Measurements from ENCODE around the gene POLA1.

The POLA1 gene, protein sequence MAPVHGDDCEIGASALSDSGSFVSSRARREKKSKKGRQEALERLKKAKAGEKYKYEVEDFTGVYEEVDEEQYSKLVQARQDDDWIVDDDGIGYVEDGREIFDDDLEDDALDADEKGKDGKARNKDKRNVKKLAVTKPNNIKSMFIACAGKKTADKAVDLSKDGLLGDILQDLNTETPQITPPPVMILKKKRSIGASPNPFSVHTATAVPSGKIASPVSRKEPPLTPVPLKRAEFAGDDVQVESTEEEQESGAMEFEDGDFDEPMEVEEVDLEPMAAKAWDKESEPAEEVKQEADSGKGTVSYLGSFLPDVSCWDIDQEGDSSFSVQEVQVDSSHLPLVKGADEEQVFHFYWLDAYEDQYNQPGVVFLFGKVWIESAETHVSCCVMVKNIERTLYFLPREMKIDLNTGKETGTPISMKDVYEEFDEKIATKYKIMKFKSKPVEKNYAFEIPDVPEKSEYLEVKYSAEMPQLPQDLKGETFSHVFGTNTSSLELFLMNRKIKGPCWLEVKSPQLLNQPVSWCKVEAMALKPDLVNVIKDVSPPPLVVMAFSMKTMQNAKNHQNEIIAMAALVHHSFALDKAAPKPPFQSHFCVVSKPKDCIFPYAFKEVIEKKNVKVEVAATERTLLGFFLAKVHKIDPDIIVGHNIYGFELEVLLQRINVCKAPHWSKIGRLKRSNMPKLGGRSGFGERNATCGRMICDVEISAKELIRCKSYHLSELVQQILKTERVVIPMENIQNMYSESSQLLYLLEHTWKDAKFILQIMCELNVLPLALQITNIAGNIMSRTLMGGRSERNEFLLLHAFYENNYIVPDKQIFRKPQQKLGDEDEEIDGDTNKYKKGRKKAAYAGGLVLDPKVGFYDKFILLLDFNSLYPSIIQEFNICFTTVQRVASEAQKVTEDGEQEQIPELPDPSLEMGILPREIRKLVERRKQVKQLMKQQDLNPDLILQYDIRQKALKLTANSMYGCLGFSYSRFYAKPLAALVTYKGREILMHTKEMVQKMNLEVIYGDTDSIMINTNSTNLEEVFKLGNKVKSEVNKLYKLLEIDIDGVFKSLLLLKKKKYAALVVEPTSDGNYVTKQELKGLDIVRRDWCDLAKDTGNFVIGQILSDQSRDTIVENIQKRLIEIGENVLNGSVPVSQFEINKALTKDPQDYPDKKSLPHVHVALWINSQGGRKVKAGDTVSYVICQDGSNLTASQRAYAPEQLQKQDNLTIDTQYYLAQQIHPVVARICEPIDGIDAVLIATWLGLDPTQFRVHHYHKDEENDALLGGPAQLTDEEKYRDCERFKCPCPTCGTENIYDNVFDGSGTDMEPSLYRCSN (N-terminal part only)

DNA sequence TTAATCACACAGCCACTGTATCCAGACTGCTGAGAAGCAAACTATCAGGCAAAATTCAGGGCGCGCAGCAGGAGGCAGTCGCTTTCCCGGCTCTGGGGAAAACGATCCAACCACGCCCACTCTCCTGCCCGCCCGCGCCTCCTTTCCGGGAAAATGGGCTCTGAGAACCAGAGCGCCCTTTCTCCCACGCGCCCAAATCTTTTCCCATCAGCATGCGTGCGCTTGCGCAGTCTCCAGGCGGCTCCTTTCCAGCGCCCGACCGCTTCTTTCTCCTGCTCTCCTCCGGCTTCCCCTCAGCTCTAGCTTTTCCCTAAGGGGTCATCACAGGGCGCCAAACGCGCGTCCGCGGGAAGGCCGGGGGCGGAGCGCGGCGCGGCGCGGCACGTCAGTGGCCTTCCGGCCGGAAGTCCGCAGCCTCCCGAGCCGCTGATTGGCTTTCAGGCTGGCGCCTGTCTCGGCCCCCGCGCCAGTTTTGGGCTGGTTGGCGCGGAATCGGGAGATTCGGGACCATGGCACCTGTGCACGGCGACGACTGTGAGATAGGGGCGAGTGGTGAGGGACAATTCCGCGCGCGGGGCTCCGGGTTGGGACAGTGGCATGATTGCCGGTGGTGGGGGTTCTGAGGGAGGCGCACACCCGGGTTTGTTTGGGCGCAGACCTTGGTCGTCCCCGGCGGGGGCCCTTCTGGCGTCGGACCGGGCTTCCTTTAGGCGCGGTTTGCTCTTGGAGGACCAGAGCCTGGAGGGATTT is at the start of gene POLA1:
TSS of gene POLA1 (plus strand) at position 466 of the 750 bp plus-strand sequence. CDS start at position 510, 44 bp downstream.
- H3K36me3 ChIP-seq (ENCODE audit: control insufficient read depth in 2 of 2, insufficient read depth in 1 of 2, low read length in 2 of 2) = peaks cover 0 to 11% of the 10 kb centered on the region in 2 experiments; a peak in 2 of 3 replicates
- peak within 1 kb of the TSS; percentile 83 for H3K27ac ChIP-seq (ENCODE audit: extremely low read depth, low read depth, low read length)
- POLR2A ChIA-PET = no interaction called here
- CTCF ChIA-PET = no interaction called here
- no peaks in the 10 kb centered on the region for H3K9me3 ChIP-seq (ENCODE audit: control insufficient read depth, insufficient read depth, low read depth, low read length)
- peaks cover 3% of the 10 kb centered on the region; the same call in 1 of the 2 replicates for H3K4me1 ChIP-seq (ENCODE audit: control insufficient read depth, insufficient read depth, low read length)
- H3K4me3 ChIP-seq (ENCODE audit: low read depth, low read length) = peak within 1 kb of the TSS; percentile 51
- no peak for TF ChIP-seq ZNF48 (tag by site-specific recombination; IDR thresholded peaks at IDR 0.05)
- TF ChIP-seq ZNF670 (tag by site-specific recombination; IDR thresholded peaks at IDR 0.05; ENCODE audit: low read depth) = no peak
- TF ChIP-seq, protein P1, sequence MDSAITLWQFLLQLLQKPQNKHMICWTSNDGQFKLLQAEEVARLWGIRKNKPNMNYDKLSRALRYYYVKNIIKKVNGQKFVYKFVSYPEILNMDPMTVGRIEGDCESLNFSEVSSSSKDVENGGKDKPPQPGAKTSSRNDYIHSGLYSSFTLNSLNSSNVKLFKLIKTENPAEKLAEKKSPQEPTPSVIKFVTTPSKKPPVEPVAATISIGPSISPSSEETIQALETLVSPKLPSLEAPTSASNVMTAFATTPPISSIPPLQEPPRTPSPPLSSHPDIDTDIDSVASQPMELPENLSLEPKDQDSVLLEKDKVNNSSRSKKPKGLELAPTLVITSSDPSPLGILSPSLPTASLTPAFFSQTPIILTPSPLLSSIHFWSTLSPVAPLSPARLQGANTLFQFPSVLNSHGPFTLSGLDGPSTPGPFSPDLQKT (IDR thresholded peaks at IDR 0.05; ENCODE audit: borderline replicate concordance, low read depth, low read length) = peak; percentile 81; the same call in 1 of the 2 replicates
- TF ChIP-seq SCRT2 (tag by site-specific recombination; IDR thresholded peaks at IDR 0.05) = peak; percentile 79
- no peak for TF ChIP-seq ZNF132 (tag by site-specific recombination; IDR thresholded peaks at IDR 0.05; ENCODE audit: borderline replicate concordance)
- TF ChIP-seq, protein P2, sequence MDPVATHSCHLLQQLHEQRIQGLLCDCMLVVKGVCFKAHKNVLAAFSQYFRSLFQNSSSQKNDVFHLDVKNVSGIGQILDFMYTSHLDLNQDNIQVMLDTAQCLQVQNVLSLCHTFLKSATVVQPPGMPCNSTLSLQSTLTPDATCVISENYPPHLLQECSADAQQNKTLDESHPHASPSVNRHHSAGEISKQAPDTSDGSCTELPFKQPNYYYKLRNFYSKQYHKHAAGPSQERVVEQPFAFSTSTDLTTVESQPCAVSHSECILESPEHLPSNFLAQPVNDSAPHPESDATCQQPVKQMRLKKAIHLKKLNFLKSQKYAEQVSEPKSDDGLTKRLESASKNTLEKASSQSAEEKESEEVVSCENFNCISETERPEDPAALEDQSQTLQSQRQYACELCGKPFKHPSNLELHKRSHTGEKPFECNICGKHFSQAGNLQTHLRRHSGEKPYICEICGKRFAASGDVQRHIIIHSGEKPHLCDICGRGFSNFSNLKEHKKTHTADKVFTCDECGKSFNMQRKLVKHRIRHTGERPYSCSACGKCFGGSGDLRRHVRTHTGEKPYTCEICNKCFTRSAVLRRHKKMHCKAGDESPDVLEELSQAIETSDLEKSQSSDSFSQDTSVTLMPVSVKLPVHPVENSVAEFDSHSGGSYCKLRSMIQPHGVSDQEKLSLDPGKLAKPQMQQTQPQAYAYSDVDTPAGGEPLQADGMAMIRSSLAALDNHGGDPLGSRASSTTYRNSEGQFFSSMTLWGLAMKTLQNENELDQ (tag by site-specific recombination; IDR thresholded peaks at IDR 0.05; ENCODE audit: low read depth) = no peak
- TF ChIP-seq, protein P3, sequence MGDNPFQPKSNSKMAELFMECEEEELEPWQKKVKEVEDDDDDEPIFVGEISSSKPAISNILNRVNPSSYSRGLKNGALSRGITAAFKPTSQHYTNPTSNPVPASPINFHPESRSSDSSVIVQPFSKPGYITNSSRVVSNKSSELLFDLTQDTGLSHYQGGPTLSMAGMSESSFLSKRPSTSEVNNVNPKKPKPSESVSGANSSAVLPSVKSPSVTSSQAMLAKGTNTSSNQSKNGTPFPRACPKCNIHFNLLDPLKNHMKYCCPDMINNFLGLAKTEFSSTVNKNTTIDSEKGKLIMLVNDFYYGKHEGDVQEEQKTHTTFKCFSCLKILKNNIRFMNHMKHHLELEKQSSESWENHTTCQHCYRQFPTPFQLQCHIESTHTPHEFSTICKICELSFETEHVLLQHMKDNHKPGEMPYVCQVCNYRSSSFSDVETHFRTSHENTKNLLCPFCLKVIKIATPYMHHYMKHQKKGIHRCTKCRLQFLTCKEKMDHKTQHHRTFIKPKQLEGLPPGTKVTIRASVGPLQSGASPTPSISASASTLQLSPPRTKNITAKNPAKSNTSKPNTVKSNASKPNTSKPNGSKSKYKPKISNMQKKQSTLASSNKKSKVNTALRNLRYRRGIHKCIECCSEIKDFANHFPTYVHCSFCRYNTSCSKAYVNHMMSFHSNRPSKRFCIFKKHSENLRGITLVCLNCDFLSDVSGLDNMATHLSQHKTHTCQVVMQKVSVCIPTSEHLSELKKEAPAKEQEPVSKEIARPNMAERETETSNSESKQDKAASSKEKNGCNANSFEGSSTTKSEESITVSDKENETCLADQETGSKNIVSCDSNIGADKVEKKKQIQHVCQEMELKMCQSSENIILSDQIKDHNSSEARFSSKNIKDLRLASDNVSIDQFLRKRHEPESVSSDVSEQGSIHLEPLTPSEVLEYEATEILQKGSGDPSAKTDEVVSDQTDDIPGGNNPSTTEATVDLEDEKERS (tag by site-specific recombination; IDR thresholded peaks at IDR 0.05) = 0 out of 2 replicates have a peak, but pooled peaks have one; percentile 18
- TF ChIP-seq ZNF391 (tag by site-specific recombination; IDR thresholded peaks at IDR 0.05; ENCODE audit: borderline replicate concordance, low read depth) = peak; percentile 10; the same call in 1 of the 2 replicates
- TF ChIP-seq SP2 (tag by site-specific recombination; IDR thresholded peaks at IDR 0.05) = peak; percentile 90
- TF ChIP-seq ZNF121 (tag by site-specific recombination; IDR thresholded peaks at IDR 0.05) = peak; percentile 16; the same call in 1 of the 2 replicates
- TF ChIP-seq, protein P4, sequence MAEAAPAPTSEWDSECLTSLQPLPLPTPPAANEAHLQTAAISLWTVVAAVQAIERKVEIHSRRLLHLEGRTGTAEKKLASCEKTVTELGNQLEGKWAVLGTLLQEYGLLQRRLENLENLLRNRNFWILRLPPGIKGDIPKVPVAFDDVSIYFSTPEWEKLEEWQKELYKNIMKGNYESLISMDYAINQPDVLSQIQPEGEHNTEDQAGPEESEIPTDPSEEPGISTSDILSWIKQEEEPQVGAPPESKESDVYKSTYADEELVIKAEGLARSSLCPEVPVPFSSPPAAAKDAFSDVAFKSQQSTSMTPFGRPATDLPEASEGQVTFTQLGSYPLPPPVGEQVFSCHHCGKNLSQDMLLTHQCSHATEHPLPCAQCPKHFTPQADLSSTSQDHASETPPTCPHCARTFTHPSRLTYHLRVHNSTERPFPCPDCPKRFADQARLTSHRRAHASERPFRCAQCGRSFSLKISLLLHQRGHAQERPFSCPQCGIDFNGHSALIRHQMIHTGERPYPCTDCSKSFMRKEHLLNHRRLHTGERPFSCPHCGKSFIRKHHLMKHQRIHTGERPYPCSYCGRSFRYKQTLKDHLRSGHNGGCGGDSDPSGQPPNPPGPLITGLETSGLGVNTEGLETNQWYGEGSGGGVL (tag by site-specific recombination; IDR thresholded peaks at IDR 0.05) = no peak
- peak; percentile 50; the same call in 1 of the 2 replicates for TF ChIP-seq BCL11A (tag by site-specific recombination; IDR thresholded peaks at IDR 0.05; ENCODE audit: low read depth)
- no peak for TF ChIP-seq ZNF830 (tag by site-specific recombination; IDR thresholded peaks at IDR 0.05; ENCODE audit: low read depth)
- TF ChIP-seq ZNF626 (tag by site-specific recombination; IDR thresholded peaks at IDR 0.05) = no peak
- TF ChIP-seq ZNF221 (tag by site-specific recombination; IDR thresholded peaks at IDR 0.05; ENCODE audit: borderline replicate concordance) = no peak
- TF ChIP-seq, protein P5, sequence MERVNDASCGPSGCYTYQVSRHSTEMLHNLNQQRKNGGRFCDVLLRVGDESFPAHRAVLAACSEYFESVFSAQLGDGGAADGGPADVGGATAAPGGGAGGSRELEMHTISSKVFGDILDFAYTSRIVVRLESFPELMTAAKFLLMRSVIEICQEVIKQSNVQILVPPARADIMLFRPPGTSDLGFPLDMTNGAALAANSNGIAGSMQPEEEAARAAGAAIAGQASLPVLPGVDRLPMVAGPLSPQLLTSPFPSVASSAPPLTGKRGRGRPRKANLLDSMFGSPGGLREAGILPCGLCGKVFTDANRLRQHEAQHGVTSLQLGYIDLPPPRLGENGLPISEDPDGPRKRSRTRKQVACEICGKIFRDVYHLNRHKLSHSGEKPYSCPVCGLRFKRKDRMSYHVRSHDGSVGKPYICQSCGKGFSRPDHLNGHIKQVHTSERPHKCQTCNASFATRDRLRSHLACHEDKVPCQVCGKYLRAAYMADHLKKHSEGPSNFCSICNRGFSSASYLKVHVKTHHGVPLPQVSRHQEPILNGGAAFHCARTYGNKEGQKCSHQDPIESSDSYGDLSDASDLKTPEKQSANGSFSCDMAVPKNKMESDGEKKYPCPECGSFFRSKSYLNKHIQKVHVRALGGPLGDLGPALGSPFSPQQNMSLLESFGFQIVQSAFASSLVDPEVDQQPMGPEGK (tag by site-specific recombination; IDR thresholded peaks at IDR 0.05) = peak; percentile 91
